K562 treated with DMSO at 1 percent for 12 hours (cell line): ENCODE data around the gene SHFL. TPM values are rescaled to one million over a fixed set of nuclear protein-coding genes. Genes with fewer than 3 reads are reported as not detected.

ENCODE experiments used
- total RNA-seq: library from RNA; unstranded; fragments of 300-600 nt; gene quantifications from 2 replicates; pipeline ENCODE4 v1.2.3, GENCODE V29; 2022; ENCODE audit not compliant: insufficient read depth

SHFL gene
- 14.6 and 24.1 TPM in 2 replicates for total RNA-seq

GRCh38 chr19:10085641-10086590 lies at the start of gene SHFL:
Gene SHFL, plus strand, starts transcription at chr19:10086317. Its CDS starts 111 bp downstream, at chr19:10086428.

GRCh38 chr19:10106100-10106936 lies 20.2 kb downstream of the SHFL start, which contains the start of gene PPAN:
Gene PPAN, plus strand, starts transcription at chr19:10106362. Its CDS starts 33 bp downstream, at chr19:10106395.

GRCh38 chr19:10111405-10111811 lies 25.3 kb downstream of the SHFL start, which contains the start of gene P2RY11:
Gene P2RY11, plus strand, starts transcription at chr19:10111693. Its CDS starts 29 bp downstream, at chr19:10111722.

Other genes with a start within 250 kb of the SHFL start
- gene OLFM2, start 149.8 kb upstream of the SHFL start, total RNA-seq = not detected in 2 replicates
- not detected in 2 replicates for gene COL5A3, start 75.8 kb upstream of the SHFL start, total RNA-seq
- not detected in 2 replicates for gene RDH8, start 72.8 kb upstream of the SHFL start, total RNA-seq
- gene ANGPTL6, start 16.4 kb downstream of the SHFL start, total RNA-seq = 0.84 TPM in 1 of 2 replicates, not detected in the other
- gene PPAN, start 20.0 kb downstream of the SHFL start, total RNA-seq = 22.9 and 29.3 TPM in 2 replicates
- gene P2RY11, start 25.4 kb downstream of the SHFL start, total RNA-seq = 6.0 and 9.5 TPM in 2 replicates
- 312 and 388 TPM in 2 replicates for gene EIF3G, start 33.6 kb downstream of the SHFL start, total RNA-seq
- 95.8 and 157 TPM in 2 replicates for gene DNMT1, start 108.6 kb downstream of the SHFL start, total RNA-seq
- 0.93 and 2.8 TPM in 2 replicates for gene S1PR2, start 145.0 kb downstream of the SHFL start, total RNA-seq
- gene MRPL4, start 165.9 kb downstream of the SHFL start, total RNA-seq = 107 and 119 TPM in 2 replicates
- 50.8 and 121 TPM in 2 replicates for gene ICAM1, start 184.8 kb downstream of the SHFL start, total RNA-seq
- 78.4 and 98.9 TPM in 2 replicates for gene ICAM4, start 200.6 kb downstream of the SHFL start, total RNA-seq
- gene ICAM5, start 203.6 kb downstream of the SHFL start, total RNA-seq = 16.8 and 26.7 TPM in 2 replicates
- 6.0 and 8.0 TPM in 2 replicates for gene ZGLP1, start 223.5 kb downstream of the SHFL start, total RNA-seq
- 27.1 and 43.9 TPM in 2 replicates for gene FDX2, start 229.7 kb downstream of the SHFL start, total RNA-seq
- 32.1 and 76.4 TPM in 2 replicates for gene RAVER1, start 247.2 kb downstream of the SHFL start, total RNA-seq